MCF 10A (cell line): ENCODE measurements around the gene PTPRK. TPM values are rescaled to one million over a fixed set of nuclear protein-coding genes. Genes with fewer than 3 reads are reported as not detected.

Experiments used
- BruUV-seq: library from RNA; stranded (reverse); fragments of 400-500 nt; replicated peaks from 2 replicates; lab custom pipeline; 2021; lab: Mats Ljungman, UMichigan
- CTCF ChIA-PET: fragments of 300-600 bp; sonication (Branson Sonifier 250); formaldehyde crosslinking; extraction: SDS; loops from one replicate; lab custom pipeline; 2021; ENCODE audit warnings: antibody characterized with exemption, inconsistent platforms; lab: Yijun Ruan, JAX
- POLR2A ChIA-PET: fragments of 300-600, 350-650 bp; sonication (Branson Sonifier 250); formaldehyde crosslinking; extraction: SDS; loops from one replicate; lab custom pipeline; 2020; ENCODE audit warnings: antibody characterized with exemption, inconsistent platforms; lab: Yijun Ruan, JAX
- DNase-seq: peaks from one replicate; pipeline ENCODE4 v3.0.0-alpha.2; 2018; ENCODE audit not compliant: unreplicated experiment
- H3K27ac Mint-ChIP-seq: one replicate; pipeline ENCODE4 v1.8.0; 2022; ENCODE audit warnings: mild to moderate bottlenecking, low read depth, mixed read lengths; ENCODE audit not compliant: unreplicated experiment
- H3K27me3 Mint-ChIP-seq: one replicate; pipeline ENCODE4 v1.8.0; 2022; ENCODE audit warnings: mixed read lengths; ENCODE audit not compliant: insufficient read depth, unreplicated experiment
- H3K36me3 Mint-ChIP-seq: one replicate; pipeline ENCODE4 v1.8.0; 2022; ENCODE audit warnings: mild to moderate bottlenecking, moderate library complexity, mixed read lengths; ENCODE audit not compliant: insufficient read depth, unreplicated experiment
- H3K4me1 Mint-ChIP-seq: one replicate; pipeline ENCODE4 v1.8.0; 2022; ENCODE audit warnings: mixed read lengths; ENCODE audit not compliant: insufficient read depth, unreplicated experiment
- H3K4me3 Mint-ChIP-seq: one replicate; pipeline ENCODE4 v1.8.0; 2022; ENCODE audit warnings: mild to moderate bottlenecking, moderate library complexity, mixed read lengths; ENCODE audit not compliant: unreplicated experiment
- H3K9me3 Mint-ChIP-seq: one replicate; pipeline ENCODE4 v1.8.0; 2022; ENCODE audit warnings: mixed read lengths; ENCODE audit not compliant: unreplicated experiment
- intact Hi-C: fragments of 100-400 bp; cut with micrococcal nuclease; formaldehyde crosslinking; loops from 2 replicates; pipeline ENCODE4 v1.14.1; 2022
- total RNA-seq: library from RNA; stranded (reverse); gene quantifications from 2 replicates; pipeline ENCODE4 v1.2.3, GENCODE V29; 2022
- TF ChIP-seq, protein P1 (sequence below): fragments of 200-600 bp; IDR thresholded peaks from one replicate; pipeline ENCODE4 v1.8.0; 2022; ENCODE audit warnings: antibody characterized with exemption, mild to moderate bottlenecking; ENCODE audit not compliant: unreplicated experiment

Gene PTPRK
- total RNA-seq, 1 experiment from 2014 or later = 50.2 TPM

GRCh38 chr6:128171182-128171581, 349.2 kb downstream of the PTPRK start:
- Mint-ChIP-seq H3K27me3 (no peaks in the 10 kb centered on the region), H3K9me3 (no peaks in the 10 kb centered on the region), H3K27ac (no peak overlapping the region), H3K36me3 (no peaks in the 10 kb centered on the region), H3K4me1 (peaks cover 6% of the 10 kb centered on the region), H3K4me3 (no peak overlapping the region)
- TF ChIP-seq, protein P1, sequence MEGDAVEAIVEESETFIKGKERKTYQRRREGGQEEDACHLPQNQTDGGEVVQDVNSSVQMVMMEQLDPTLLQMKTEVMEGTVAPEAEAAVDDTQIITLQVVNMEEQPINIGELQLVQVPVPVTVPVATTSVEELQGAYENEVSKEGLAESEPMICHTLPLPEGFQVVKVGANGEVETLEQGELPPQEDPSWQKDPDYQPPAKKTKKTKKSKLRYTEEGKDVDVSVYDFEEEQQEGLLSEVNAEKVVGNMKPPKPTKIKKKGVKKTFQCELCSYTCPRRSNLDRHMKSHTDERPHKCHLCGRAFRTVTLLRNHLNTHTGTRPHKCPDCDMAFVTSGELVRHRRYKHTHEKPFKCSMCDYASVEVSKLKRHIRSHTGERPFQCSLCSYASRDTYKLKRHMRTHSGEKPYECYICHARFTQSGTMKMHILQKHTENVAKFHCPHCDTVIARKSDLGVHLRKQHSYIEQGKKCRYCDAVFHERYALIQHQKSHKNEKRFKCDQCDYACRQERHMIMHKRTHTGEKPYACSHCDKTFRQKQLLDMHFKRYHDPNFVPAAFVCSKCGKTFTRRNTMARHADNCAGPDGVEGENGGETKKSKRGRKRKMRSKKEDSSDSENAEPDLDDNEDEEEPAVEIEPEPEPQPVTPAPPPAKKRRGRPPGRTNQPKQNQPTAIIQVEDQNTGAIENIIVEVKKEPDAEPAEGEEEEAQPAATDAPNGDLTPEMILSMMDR = no peak
- CTCF ChIA-PET = no interaction called here
- POLR2A ChIA-PET = no interaction called here
- no peak for DNase-seq
- intact Hi-C loops = no loop called here
- no TSS peak for BruUV-seq

DNA sequence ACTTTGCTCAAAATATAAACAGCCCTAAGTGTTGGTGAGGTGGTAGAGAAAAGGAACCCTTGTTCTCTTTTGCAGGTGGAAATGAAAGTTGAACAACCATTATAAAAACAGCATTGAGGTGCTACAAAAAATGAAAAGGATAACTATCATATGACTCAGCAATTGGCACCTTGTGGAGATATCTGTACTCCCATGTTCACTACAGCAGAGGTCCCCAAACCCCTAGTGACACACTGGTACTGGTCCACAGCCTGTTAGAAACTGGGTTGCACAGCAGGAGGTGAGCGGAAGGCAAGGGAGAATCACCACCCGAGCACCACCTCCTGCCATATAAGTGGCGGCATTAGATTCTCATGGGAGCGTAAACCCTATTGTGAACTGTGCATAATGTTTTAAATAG, 352.2 kb downstream of the PTPRK start:
- Mint-ChIP-seq H3K27me3 (no peaks in the 10 kb centered on the region), H3K36me3 (no peaks in the 10 kb centered on the region), H3K4me1 (peaks cover under 1% of the 10 kb centered on the region), H3K4me3 (no peak overlapping the region), H3K9me3 (no peaks in the 10 kb centered on the region), H3K27ac (no peak overlapping the region)
- TF ChIP-seq, protein P1 = no peak
- ChIA-PET CTCF (no interaction called here), POLR2A (no interaction called here)
- intact Hi-C loops = no loop called here
- BruUV-seq = no TSS peak
- DNase-seq = no peak

DNA sequence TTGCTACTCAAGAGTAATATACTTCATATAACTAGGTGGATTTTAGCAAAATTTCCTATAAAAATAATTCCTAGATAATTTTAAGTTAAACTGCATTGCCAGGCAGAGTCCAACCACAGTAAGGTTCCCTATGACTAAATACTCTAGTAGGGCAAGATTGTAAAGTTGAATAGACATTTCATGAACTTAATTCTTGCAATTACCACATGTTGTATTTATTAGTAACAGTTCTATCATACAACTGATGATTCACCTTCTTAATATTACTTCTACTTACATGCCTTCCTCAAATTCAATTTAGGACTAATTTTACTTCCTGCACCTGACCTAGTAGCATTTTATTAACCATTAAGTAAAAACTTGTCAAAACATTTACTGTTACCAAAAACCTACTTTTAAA, 352.8 kb downstream of the PTPRK start:
- no TSS peak for BruUV-seq
- intact Hi-C loops = no loop called here
- Mint-ChIP-seq H3K27ac (no peak overlapping the region), H3K27me3 (no peaks in the 10 kb centered on the region), H3K4me3 (no peak overlapping the region), H3K4me1 (no peaks in the 10 kb centered on the region), H3K9me3 (no peaks in the 10 kb centered on the region), H3K36me3 (no peaks in the 10 kb centered on the region)
- ChIA-PET POLR2A (no interaction called here), CTCF (no interaction called here)
- no peak for DNase-seq
- TF ChIP-seq, protein P1 = no peak

DNA sequence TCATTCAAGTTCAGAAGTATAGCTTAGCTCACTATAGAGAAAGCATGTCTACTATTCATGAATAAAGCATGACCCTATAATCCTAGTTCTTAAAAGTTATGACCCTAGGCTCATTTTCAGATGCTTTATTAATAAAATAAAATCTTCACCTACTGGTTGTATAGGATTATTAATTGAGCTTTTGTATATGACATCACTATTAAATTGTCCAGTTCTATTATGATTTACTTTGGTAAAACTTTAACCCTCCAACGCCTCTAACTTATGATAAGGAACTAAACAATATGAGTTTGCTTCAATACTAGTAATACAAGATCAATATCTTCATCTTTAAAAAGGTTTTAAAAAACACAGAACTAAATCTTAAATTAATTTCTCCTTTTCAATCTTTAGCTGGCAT, 356.1 kb downstream of the PTPRK start:
- TF ChIP-seq, protein P1 = no peak
- intact Hi-C loops = no loop called here
- Mint-ChIP-seq H3K4me3 (no peak overlapping the region), H3K36me3 (no peaks in the 10 kb centered on the region), H3K27me3 (no peaks in the 10 kb centered on the region), H3K9me3 (no peaks in the 10 kb centered on the region), H3K4me1 (no peaks in the 10 kb centered on the region), H3K27ac (no peak overlapping the region)
- BruUV-seq = no TSS peak
- POLR2A ChIA-PET = interaction anchor here (0.6 kb wide), 1 partner anchor 24 kb away, joined by 4 read pairs; no protein-coding TSS in a partner anchor
- CTCF ChIA-PET = no interaction called here
- no peak for DNase-seq
